ENCODE measurements around the gene PAK3.

GRCh38 chrX:111168314-111168713 lies 72.3 kb downstream of the PAK3 start:
- no peak for TF ChIP-seq POLR2A (IDR thresholded peaks at IDR 0.05)
- TF ChIP-seq POLR2AphosphoS5 (IDR thresholded peaks at IDR 0.05) = no peak
